ENCODE measurements around the gene KDM4C. TPM values are rescaled to one million over a fixed set of nuclear protein-coding genes. Genes with fewer than 3 reads are reported as not detected.
A peak's percentile ranks its signal among the peaks of the same experiment; 100 is the strongest.

The KDM4C gene
- total RNA-seq, 4 donors from 2014 or later = 25.2 to 41.1 (median 26.4) TPM

GRCh38 chr9:7186175-7186574 lies 428.4 kb downstream of the KDM4C start:
- Histone ChIP-seq H3K27me3 (no peaks in the 10 kb centered on the region), H3K4me3 (no peak overlapping the region), H3K9me3 (peaks cover 0 to 15% (median 2%) of the 10 kb centered on the region in 4 donors), H3K27ac (replicated peaks in 1 of 4) (no peak overlapping the region), H3K4me1 (peaks cover 0 to 8% (median 1%) of the 10 kb centered on the region in 4 donors), H3K36me3 (no peaks in the 10 kb centered on the region)
- TF ChIP-seq POLR2A (IDR thresholded peaks at IDR 0.05; ENCODE audit: low read depth) (no peak), CTCF (IDR thresholded peaks at IDR 0.05) (peak in 1 of 3 experiments; percentile 26)
- DNase-seq (ENCODE audit: extremely low spot score) = no peak
- intact Hi-C loops (cut with DNase I) = no loop called here
- 43% methylated on average over 1 of the region's 1 CpG for WGBS

- DNase-seq (ENCODE audit: extremely low spot score) = no peak
- TF ChIP-seq POLR2AphosphoS5 (IDR thresholded peaks at IDR 0.05) (no peak), CTCF (IDR thresholded peaks at IDR 0.05) (no peak), POLR2A (IDR thresholded peaks at IDR 0.05; ENCODE audit: low read depth) (no peak), EP300 (IDR thresholded peaks at IDR 0.05) (no peak)
- Histone ChIP-seq H3K4me1 (no peaks in the 10 kb centered on the region), H3K4me3 (no peak overlapping the region), H3K36me3 (no peaks in the 10 kb centered on the region), H3K27ac (replicated peaks in 1 of 4) (no peak overlapping the region), H3K9me3 (peaks cover 0 to 11% (median 2%) of the 10 kb centered on the region in 4 donors), H3K27me3 (no peaks in the 10 kb centered on the region)
- 81% methylated on average over 4 of the region's 4 CpGs for WGBS
- intact Hi-C loops (cut with DNase I) = no loop called here
Observed at GRCh38 chr9:7192266-7192665, 434.5 kb downstream of the KDM4C start.

- H3K9me3 ChIP-seq = peaks cover 0 to 6% (median 0%) of the 10 kb centered on the region in 4 donors
- H3K27me3 ChIP-seq = no peaks in the 10 kb centered on the region
- H3K36me3 ChIP-seq = no peaks in the 10 kb centered on the region
- intact Hi-C loops (cut with DNase I) = no loop called here
- TF ChIP-seq POLR2A (IDR thresholded peaks at IDR 0.05; ENCODE audit: low read depth) = no peak
- no peak for TF ChIP-seq EP300 (IDR thresholded peaks at IDR 0.05)
- no peak for TF ChIP-seq POLR2AphosphoS5 (IDR thresholded peaks at IDR 0.05)
- TF ChIP-seq CTCF (IDR thresholded peaks at IDR 0.05) = no peak
- WGBS = 73% methylated on average over 2 of the region's 2 CpGs
- no peak overlapping the region for H3K27ac ChIP-seq (replicated peaks in 1 of 4)
- no peaks in the 10 kb centered on the region for H3K4me1 ChIP-seq
- H3K4me3 ChIP-seq = no peak overlapping the region
- DNase-seq (ENCODE audit: extremely low spot score) = no peak
Observed at GRCh38 chr9:7195526-7195925, 437.8 kb downstream of the KDM4C start.

GRCh38 chr9:7196467-7196866 lies 438.7 kb downstream of the KDM4C start:
- 98% methylated on average over 2 of the region's 2 CpGs for WGBS
- DNase-seq (ENCODE audit: extremely low spot score) = no peak
- no peak overlapping the region for H3K27ac ChIP-seq (replicated peaks in 1 of 4)
- no peaks in the 10 kb centered on the region for H3K4me1 ChIP-seq
- H3K4me3 ChIP-seq = no peak overlapping the region
- H3K9me3 ChIP-seq = no peaks in the 10 kb centered on the region
- H3K36me3 ChIP-seq = no peaks in the 10 kb centered on the region
- no peaks in the 10 kb centered on the region for H3K27me3 ChIP-seq
- intact Hi-C loops (cut with DNase I) = no loop called here
- TF ChIP-seq EP300 (IDR thresholded peaks at IDR 0.05) (no peak), POLR2A (IDR thresholded peaks at IDR 0.05; ENCODE audit: low read depth) (no peak), POLR2AphosphoS5 (IDR thresholded peaks at IDR 0.05) (no peak), CTCF (IDR thresholded peaks at IDR 0.05) (no peak)

GRCh38 chr9:7201196-7201595 lies 443.4 kb downstream of the KDM4C start:
- Histone ChIP-seq H3K9me3 (no peaks in the 10 kb centered on the region), H3K4me3 (no peak overlapping the region), H3K36me3 (no peaks in the 10 kb centered on the region), H3K27ac (replicated peaks in 1 of 4) (no peak overlapping the region), H3K27me3 (no peaks in the 10 kb centered on the region), H3K4me1 (no peaks in the 10 kb centered on the region)
- TF ChIP-seq POLR2AphosphoS5 (IDR thresholded peaks at IDR 0.05) (no peak), EP300 (IDR thresholded peaks at IDR 0.05) (no peak), POLR2A (IDR thresholded peaks at IDR 0.05; ENCODE audit: low read depth) (no peak), CTCF (IDR thresholded peaks at IDR 0.05) (no peak)
- WGBS = 91% methylated on average over 5 of the region's 5 CpGs
- intact Hi-C loops (cut with DNase I) = no loop called here
- DNase-seq (ENCODE audit: extremely low spot score) = no peak
